HG03064 (cell line): Measurements from ENCODE around the gene ANKMY2.
"Not testable (repeated sequence)": the region's sequence is repeated elsewhere in the genome, so short reads cannot be mapped to it uniquely, and the experiment has no call there.

Experiments
- ATAC-seq: cut with Tn5 transposase; IDR thresholded peaks from one replicate; pipeline ENCODE4 v1.9.1; 2021; ENCODE audit warnings: low read depth; ENCODE audit not compliant: unreplicated experiment

The ANKMY2 gene

DNA sequence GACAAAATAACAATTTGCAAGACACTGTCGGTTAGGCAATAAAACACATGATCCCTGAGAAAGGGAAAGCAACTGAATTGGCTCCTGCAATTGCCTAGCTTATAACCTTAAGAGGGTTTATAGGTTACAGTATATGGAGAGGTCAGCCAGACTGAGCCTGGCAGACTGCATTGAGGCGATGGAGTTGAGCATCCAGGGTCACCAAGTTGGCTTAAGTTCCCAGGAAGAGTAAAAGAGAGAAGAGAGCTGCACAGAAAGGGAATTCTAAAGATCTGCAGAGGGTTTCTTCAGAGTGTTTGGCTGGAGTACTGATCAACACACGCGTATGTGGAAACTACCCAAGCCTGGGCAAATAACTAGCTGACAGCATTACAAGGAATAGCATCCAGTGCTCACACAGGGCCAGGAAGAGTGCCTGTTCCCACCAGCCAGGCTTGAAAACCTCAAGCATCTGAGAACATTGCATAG, 11.2 kb downstream of the ANKMY2 start:
- no peak for ATAC-seq

DNA sequence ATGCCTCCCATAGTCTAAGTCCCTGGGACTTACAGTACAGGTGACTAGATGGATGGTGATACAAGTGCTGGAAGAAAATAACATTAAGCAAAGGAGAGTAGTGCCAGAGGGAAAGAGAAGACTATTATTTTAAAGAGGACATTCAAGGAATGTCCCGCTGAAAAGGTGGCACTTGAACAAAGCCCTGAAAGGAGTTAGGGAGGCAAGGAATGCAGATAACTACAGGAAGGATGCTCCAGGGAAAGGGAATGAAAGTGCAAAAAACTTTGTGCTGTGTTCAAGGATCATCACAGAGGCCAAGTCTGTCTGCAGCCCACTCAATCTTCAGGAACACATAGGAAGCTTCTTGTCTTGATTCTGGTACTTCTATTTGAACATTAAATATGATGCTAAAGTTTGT, 14.9 kb downstream of the ANKMY2 start:
- ATAC-seq, result no peak

DNA sequence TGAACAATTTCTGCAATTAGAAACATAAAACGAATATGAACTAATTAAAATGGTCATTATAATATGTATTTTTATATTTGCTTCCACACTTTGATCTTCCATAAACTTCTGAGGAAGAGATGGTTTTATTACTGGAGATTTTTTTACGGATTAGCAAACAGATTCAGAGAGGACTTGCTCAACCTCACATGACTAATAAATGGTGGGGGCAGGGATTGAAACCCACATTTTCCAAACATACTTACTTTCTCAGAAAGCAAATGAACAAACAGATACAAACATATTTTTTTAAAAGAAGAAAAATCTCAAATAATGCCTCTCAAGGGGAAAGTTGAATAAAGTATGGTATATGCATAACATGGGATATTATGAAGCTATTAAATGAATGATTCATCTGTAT, 18.3 kb downstream of the ANKMY2 start:
- no peak for ATAC-seq

DNA sequence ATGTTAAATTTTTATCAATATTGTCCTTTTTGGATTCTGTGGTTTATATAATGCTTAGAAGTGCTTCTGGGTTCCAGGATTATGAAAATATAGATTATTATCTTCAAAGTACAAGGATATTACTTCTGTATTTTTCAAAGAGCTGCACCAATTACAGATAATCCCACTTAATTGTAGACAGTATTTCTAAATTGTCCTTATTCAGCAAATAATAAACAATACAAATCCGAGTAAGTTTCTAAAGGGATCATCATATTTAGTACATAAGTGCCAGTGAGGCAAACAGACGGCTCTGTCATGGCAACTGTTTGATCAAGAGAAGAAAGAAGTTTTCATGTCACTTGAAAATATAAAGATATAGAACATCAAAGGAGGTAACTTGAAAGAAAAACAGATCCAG, 19.2 kb downstream of the ANKMY2 start:
- no peak for ATAC-seq

DNA sequence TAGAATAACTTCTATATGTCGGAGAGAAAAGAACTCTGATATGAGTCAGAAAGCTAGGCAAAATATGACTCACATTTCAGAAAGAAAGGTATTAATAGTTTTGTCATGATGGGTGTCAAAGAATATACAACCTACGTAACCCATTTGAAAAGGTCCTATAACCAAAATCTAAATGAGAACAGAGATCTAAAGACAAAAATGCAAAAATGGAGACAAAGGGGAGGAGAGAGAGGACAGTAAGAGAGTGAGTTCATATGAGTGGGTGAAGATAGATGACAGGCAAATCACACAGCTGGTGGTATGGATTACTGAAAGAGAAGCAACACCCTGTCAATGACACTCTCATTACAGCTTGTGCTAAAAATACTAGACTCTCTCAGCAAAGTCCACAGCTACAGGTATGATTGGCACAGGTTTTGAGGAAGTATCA, 25.6 kb downstream of the ANKMY2 start:
- peak; percentile 78 for ATAC-seq

DNA sequence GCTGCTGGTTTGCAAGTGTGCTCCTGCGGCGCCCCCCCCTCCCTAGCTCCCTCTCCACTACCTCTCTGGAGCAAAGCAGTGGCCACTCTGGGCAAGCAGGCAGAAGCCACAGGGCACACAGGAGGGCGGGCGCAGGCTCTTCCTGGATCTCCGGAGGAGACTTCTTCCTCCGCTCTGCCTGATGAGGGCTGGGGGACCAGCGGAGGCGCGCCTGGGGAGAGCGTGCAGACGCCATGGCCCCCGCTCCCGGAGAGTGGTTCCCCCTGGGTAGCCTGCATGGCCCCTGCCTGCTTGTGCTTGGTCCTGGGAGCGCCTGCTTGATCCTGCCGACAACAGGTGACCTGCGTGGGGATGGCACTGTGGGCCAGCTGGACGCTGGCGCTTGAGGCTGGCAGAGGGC, 29.0 kb downstream of the ANKMY2 start:
- no peak for ATAC-seq

DNA sequence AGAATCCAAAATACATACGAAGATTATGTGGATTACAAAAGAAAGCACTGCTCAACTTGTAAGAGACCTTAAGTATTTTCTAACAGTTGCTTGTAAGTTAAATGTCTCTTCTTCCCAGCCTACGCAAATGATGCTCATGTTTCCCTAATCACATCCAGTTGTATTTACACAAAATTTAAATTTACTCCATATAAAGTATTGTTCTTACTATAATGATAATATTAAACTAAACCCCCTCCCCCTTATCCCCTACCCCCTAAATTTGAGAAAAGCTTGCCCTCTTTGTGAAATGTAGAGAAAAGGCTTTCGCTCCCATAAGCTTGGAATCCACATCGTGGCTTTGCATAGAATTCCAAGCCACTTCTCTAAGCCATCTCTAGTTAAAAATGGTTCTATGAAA, 29.4 kb downstream of the ANKMY2 start:
- no peak for ATAC-seq

DNA sequence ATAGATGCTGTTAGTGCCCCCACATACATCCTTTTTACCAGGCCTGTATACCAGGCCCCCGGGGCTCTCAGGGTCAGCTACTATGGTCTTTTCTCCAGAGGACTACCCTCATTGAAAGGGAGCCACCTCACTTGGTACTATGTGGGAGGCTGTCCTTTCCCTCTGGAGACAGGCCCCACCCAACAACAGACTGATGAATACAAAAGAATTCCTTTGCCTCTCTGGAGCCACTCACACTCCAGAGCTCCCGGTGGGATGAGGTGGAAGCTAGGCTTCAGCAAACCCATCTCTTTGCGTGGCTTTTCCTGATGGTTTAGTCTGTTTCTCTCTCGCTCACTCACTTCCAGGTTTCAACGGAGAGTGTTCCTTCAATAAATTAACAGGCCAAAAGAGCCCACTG, 30.3 kb downstream of the ANKMY2 start:
- ATAC-seq, result no peak

DNA sequence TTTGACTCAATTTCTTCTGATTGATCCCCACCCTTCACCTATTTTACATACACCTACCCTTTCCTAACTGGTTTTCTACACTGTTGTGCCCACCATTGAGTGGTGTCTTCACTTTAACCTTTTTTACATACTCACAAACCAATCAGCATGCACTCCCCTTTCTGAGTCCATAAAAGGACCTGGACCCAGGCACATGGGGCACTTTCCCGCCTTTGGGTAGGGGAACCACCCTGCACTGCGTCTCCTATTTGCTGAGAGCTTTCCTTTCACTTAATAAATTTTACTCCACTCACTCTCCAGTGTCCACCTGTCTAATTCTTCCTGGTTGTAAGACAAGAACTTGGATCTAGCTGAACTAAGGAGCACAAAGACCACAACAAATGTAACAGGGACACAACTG, 33.8 kb downstream of the ANKMY2 start:
- no peak for ATAC-seq

DNA sequence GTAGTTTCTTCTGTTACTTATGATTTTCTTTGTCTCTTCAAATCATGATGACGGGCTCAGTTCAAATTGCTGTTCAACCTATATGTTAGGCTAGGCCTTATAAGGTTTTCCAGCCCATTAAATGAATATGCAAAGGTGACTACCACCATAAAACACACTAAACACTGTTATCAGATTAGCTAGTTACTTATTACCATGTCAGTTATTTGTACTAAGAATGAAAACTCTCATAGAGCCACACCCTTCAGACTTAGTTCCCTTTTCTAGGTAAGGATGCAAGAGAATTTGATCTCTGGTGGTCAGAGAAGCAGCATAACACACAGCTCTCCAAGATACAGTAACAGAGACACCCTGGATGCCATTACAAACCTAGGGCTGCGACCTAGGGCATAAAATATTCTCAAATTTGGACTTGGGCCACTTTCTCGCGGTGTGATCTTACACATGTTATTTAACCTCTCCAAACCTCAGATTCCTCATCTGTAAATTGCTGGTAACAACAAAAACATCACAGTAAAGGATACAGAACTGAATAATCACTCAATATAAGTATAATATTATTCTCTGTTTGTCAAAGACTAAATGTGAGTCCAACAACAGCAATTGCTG, 35.6 kb downstream of the ANKMY2 start:
- no peak for ATAC-seq

DNA sequence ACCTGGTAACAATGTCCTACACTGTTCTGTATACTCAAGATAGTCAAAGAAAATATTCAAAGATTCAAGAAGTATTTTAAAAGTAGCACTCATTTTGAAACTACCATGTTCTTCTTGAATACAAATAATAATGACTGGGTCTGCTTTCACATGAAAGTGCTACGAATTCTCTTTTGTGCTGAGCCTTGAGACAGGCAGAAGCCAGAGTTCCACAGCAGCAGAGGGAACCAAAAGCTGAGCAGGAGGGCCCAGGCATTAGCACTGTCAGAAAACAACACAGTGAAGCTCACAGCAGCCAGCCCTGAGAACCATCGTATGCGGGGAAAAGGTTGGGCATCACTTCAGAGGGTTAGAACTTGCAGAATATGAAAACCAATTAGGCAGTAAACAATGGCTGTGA, 38.9 kb downstream of the ANKMY2 start:
- ATAC-seq, result no peak

DNA sequence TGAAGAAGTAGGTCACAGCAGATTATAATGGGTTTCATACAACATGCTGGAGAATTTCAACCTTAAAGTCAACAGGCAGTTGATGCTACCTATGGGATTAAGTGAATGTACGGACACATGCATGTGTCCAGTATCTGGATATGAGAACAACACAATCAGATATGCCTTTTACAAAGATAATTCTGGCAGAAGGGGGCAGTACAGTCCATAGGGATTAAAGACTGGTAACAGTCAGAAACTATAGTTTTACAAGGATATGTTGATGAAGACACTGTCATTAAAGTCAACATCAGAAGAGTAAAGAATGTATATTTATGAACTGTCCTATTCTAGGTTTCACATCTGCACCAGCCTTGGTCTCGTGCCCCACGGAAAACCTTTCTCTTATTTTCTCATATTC, 41.5 kb downstream of the ANKMY2 start:
- ATAC-seq, result no peak

DNA sequence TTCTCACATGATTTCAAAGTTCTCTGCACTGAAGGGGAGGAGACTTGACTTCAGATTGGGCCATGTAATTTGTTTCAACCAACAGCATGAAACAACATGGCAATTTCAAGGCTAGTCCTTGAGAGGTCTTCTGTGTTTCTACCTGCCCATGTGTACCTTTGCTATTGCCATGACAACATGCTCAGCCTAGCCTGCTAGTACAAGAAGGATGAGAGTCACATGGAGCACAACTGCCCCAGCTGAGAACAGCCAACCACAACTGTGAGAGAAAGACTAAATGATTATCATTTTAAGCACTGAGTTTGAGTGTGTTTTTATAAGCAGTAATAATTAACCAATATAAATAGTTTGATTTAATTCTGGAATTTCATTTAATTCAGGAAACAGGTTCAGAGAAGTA, 41.9 kb downstream of the ANKMY2 start:
- ATAC-seq, result no peak

DNA sequence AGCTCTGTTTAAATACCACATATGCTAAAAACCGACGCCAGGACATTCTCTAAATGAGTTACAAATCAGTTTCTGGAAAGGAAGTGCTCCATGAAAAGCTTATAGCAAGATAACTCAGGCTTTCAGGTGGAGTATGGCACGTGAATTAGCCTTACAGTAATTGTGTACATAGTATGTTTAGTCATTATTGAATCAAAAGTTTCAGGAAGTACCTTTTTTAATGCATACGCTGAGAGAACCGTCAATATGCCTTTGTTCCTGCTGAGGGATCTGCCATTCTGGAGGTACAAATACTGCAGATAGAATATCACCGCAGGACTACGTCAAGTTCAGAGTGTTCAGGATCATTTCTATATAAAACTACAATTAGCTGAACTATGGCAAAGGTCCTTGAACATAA, 45.7 kb downstream of the ANKMY2 start:
- no peak for ATAC-seq

DNA sequence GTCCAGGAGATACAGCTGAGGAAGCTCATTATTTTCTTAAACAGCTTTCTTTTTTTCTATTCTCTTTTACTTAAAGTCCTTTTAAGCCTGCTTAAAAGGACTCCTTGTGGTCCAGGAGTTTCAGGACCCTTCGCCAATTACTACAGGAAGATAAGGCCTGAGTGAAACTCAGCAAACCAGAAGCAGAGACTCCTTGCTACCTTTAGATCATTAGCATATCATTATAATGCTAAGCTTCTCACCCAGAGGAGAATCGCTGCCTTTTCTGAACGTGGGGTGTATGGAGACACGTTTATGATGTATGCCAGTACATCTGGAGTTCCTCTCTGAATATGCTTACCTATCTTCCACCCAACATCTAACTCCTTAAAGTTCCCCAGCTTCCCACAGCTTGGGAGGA, 47.5 kb downstream of the ANKMY2 start:
- no peak for ATAC-seq

DNA sequence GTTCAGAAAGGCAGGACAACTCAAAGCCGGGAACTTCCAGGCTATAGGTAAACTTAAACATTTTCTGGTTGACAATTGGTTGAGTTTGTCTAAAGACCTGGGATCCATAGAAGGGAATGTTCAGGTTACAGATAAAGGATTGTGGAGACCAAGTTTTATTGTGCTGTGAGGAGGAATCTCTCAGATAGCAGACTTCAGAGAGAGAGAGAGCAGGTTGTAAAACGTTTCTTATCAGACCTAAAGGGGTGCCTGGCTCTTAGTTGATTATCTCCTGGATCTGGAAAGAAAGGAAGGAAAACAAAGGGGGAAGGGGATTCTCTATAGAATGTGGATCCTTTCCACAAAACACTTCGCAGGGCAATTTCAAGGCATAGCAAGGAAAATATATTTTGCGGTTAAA, 50.0 kb downstream of the ANKMY2 start:
- not testable (repeated sequence) for ATAC-seq

DNA sequence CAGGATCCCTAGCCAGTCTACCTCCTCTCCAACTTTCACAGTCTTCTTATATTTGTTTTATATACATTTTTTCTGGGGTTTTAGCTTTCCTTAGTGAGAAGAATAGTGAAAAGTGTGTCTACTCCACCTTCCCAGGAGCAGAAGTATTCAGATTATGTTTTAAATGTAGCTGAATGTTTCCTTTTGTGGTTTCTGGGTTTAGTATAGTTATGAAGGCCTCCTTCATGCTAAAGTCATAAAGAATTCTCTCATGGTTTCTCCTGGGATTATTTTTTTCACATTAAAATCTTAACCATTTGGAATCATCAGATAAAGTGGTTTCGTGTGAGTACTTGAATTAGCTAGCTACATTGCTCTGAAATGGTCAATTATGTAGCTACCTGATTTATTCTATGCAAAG, 50.9 kb downstream of the ANKMY2 start:
- no peak for ATAC-seq

DNA sequence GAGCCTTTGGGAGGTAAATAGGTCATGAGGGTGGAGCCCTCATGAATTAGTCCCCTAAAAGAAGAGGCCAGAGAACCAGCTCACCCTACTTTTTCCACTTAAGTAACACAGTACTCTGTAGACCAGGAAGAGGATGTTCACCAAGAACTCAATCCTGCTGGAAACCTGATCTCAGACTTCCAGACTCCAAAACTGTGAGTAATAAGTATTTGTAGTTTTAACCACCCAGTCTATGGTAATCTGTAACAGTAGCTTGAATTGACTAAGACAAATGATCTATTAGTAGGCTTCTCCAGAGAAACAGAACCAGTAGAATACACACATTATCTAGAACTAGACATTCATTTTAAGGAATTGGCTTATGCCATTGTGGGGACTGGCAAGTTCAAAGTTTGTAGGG, 51.5 kb downstream of the ANKMY2 start:
- ATAC-seq, result no peak

DNA sequence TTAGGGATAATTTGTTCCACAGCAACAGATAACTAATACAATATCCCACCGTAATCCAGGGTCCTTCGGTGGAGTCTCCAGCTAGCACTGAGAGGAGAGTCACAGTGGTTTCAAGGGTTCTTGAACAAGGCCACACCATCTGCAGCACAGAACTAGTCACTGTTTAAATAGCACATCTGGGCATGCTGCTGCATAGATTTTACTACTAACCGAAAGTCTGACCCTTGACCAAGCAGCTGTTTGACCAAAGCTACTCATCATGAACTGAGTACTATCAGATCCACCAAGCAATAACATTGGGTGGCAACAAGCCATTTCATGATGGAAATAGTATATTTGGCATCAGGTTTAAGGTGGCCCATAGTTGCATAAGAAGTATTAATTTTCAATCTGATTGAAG, 53.2 kb downstream of the ANKMY2 start:
- ATAC-seq, result no peak

DNA sequence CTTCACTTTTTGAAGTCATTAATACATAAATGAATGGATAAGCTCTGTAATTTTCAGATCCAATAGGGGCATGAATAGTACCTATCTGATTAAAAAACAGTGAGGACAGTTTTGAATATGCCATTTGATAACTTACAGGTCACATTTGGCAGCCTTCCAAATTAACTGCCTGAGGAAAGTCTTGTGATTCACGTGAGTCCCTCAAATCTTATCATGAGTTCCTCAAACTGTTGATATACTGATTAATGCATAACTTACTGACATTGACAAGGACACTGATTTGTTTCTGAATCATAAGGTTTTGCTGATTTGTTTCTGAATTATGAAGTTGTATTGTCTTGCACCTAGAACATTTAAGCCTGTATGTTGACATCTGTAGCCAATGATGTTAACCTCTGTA, 55.1 kb downstream of the ANKMY2 start:
- no peak for ATAC-seq

DNA sequence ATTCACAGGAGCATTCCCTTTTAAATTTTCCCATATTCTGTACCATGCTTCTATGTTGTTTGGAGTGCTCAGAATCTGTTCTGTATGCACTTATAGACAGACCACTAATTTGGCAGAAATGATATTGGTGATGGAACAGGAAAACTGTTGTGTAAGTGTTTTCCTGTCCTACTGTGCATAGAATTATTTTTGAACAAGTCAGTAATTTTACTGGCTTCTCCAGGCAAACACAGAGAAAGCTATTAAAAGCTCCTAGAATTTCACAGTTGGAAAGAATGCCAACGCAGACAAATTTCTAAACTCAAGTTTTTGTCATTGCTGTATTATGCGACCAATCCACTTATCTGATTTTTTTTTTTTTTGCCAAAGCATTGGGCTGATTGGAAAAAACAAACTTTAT, 55.7 kb downstream of the ANKMY2 start:
- ATAC-seq, result no peak

DNA sequence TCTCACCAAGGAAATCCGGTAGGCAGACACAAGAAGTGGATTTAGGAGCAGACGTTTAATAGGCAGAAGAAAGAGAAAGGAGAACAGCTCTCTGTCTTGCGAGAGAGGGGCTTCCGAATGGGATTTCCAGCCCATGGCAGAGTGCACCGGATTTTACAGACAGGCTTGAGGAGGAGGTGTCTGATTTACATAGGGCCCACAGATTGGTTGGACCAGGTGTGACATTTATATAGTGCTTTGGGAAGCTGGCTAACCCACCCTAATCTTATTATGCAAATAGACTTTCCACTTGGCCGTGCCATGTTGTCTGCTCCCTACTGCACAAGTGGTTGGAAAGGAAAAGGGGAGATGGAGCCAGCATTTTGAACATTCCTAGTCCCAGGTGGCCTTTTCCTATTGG, 57.8 kb downstream of the ANKMY2 start:
- no peak for ATAC-seq

DNA sequence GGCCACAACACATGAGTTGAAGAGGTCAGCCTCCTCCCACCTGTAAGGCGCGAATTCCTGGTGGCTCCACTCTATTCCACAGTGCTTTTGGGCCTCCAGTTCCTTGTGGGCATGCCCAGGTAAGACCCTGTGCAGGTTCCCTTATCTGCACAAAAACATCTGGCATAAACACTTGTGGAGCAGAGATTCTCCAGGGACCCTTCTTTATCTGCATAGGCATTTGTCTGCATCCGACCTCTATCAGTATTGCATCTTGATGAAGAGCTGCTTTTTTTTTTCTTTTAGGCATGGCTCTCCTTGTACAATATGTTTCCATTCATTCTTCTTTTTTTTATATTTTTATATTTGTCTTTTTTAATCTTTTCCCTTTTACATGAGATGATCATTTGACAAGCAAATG, 58.4 kb downstream of the ANKMY2 start:
- no peak for ATAC-seq
